HG02852 (cell line): ENCODE data around the gene TBCD.
"Not testable (repeated sequence)": the region's sequence is repeated elsewhere in the genome, so short reads cannot be mapped to it uniquely, and the experiment has no call there.

Experiments
- ATAC-seq: cut with Tn5 transposase; IDR thresholded peaks from one replicate; pipeline ENCODE4 v1.9.1; 2021; ENCODE audit warnings: mild to moderate bottlenecking, moderate library complexity; ENCODE audit not compliant: unreplicated experiment

Gene TBCD

GRCh38 chr17:82964451-82964850 lies 212.6 kb downstream of the TBCD start:
- not testable (repeated sequence) for ATAC-seq

DNA sequence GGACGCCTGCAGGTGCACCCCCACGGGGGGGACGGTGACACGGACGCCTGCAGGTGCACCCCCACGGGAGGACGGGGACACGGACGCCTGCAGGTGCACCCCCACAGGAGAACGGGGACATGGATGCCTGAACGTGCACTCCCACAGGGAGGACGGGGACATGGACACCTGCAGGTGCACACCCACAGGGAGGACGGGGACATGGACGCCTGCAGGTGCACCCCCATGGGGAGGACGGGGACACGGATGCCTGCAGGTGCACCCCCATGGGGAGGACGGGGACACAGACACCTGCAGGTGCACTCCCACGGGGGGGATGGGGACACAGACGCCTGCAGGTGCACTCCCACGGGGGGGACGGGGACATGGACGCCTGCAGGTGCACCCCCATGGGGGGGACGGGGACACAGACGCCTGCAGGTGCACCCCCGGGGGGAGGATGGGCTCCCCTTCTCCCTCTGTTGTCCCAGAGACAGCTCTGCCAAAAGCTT lies 213.0 kb downstream of the TBCD start:
- no peak for ATAC-seq

GRCh38 chr17:82965371-82965770 lies 213.5 kb downstream of the TBCD start:
- ATAC-seq, result no peak

DNA sequence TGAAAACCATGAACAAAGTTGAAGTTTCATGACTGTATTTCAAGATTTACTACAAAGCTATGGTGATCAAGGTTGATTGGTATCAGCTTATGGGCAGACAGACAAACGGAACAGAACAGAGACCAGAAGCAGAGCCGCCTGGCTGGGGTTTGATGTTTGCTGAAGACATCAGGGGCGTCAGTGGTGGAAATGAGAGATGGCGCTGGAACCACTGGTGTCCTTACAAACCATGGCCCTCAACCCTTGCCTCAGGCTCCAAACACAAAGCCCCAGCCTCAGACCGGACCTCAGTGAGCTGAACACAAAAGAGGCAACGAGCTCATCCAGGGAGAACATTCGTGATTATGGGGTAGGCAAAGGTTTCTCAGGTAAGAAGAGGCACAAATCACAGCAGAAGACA lies 214.6 kb downstream of the TBCD start:
- ATAC-seq, result no peak

DNA sequence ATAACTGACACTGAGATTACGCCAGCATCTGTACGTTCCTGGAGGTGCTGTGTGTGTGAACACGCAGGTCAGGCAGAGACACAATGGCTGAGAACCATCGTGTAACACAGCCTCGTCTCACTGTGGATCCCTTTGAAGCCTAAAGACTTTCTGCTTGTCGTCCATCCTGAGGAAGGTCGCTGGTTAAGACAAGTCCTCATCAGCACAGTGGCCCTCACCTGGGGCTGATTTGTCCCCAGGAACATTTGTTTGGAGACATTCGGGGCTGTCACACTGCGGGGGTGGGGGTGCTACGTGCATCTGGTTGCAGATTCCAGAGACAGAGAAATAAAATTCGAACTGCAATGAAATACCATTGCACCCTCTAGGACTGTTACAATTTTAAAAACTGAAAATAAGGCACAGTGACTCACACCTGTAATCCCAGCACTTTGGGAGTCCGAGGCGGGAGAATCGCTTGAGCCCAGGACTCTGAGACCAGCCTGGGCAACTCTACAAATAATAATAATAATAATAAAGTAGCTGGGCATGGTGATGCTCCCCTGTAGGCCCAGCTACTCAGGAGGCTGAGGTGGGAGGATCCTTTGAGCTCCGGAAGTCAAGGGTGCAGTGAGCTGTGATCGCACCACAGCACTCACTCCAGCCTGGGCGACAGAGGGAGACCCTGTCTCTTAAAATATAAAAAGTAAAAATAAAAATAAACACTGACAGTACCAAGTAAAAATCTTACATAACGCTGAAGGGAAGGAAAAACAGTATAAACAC lies 215.6 kb downstream of the TBCD start:
- ATAC-seq, result no peak

- not testable (repeated sequence) for ATAC-seq
Measured at GRCh38 chr17:82968033-82968841, 216.4 kb downstream of the TBCD start.

- no peak for ATAC-seq
Measured at GRCh38 chr17:82970067-82970466, 218.2 kb downstream of the TBCD start.

DNA sequence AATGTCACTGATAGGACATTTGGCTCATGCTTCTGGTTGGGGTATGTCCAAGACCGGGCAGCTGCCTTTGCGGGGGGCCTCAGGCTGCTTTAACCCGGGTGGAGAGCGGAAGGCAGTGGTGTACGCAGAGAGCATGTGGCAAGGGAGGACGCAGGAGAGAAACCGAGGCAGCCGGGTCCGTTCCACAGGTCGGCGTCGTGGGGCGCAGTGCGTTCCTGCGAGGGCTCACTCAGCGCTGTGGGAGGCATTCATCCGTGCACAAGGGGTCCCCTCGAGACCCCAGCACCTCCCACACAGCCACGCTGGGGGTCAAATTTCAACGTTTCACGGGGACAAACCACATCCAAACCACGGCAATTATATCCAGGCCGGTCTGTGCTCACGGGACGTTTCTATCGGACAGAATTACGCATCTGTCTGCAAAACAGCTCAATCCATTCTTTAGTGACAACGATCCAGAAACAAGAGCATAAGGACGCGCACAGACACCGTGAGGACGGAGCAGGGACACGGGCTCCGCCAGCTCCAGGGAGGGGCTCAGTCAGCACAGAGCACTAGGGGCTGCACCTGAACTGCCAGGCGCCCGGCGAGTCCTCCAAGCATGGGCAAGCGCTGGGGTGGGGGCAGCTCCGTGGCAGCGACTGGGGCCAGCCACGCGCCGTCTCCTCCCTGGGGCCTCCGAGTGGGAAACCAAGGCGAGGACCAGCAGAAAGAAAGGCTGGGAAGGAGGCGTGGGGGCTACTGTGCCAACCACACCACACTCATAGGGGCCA lies 219.1 kb downstream of the TBCD start:
- ATAC-seq, result no peak

GRCh38 chr17:82972836-82973372 lies 221.0 kb downstream of the TBCD start:
- no peak for ATAC-seq

- no peak for ATAC-seq
Measured at GRCh38 chr17:82973456-82974135, 221.7 kb downstream of the TBCD start.

DNA sequence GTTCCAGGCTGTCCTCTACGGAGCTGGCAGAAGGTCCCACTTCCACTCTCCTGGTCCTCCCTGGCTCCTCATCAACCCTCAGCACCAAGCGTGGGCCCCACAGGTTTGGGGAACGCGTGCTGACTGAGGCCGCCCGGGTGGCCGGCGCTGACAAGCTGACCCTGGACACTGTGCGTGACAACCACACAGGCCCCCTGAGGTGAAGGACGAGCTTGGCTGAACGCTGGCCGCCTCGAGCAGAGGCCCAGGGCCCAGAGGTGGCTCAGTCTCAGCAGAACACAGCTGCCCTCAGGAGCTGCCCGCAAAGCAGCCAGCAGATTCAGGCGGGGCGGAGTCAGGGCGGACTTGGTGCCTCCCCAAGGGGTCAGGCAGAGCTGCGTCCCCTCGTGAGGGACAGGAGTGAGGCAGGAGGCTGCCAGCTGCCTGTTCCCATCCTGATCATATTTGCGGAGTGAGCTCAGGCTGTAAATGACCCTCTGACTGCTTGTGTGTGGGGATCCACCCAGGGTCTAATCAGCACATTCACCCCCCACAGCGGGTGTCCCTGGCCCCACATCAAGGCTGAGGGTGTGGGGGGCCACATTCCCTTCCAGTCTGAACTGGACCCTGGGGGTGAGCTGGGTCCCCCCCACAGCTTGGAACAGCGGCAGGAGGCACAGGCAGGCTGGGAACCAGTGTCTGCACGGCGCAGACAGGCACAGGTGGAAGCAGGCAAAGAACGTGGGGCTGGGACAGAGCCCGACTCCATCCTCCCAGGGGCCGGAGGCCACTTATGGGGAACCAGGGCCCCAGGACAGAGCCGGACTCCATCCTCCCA lies 222.5 kb downstream of the TBCD start:
- ATAC-seq, result no peak

DNA sequence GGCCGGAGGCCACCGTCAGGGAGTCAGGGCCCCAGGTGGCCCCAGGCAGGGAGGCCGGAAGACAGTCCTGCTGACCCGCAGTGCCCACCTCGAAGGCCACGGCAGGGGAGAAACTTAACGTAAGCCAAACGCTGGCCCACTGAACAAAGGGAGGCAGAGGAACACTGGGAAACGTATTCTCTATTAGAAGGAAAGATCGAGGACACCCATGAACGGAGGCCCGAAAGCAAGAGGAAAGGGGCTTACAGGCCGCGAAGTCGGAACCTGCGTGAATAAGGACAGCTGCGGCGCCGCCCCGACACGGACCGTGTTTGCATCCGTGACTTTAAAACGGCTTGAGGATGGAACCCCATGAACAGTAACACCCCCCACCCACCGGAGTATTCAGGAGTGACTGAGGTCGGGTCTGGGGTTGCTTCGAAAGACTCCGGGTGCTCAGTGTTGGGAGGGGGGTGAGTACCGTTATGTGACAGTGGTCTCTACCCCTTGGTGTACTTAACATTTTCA lies 225.2 kb downstream of the TBCD start:
- no peak for ATAC-seq

DNA sequence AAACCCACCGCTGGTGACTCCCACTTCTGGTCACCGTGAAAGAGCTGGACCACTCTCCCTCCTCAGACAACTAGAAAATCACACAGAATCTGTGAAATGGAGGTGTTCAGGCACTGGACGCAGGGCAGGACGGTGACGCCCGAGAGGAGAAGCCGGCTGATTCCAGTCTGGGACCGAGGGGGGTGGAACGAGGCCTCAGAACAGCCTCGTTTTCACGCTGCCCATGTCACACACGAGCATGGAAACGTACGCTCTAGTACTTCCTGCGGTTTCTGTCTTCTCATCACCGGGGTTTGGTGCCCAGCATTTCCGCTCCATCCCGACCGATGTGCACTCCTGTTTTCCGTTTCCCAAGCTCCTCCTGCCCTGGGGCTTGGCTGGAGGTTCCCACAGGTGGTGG lies 225.7 kb downstream of the TBCD start:
- no peak for ATAC-seq

- ATAC-seq, result no peak
Measured at GRCh38 chr17:82978765-82979349, 227.0 kb downstream of the TBCD start.

DNA sequence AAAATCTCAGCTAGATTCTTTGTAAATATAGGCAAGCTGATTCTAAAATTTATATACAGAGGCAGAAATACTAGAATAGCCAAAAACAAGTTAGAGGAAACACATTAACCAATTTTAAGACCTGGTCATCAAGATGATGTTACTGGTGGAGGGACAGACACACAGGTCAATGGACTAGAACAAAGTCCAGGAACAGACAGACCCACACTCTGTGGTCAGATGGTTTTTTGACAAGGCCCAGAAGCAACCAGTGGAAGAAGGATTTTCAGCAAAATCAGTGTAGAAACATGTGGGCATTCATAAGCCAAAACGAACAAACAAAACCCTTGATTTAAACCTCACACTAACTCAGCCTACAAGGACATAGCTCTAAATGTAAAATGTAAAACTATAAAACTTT lies 227.9 kb downstream of the TBCD start:
- no peak for ATAC-seq

GRCh38 chr17:82980632-82981031 lies 228.8 kb downstream of the TBCD start:
- no peak for ATAC-seq

GRCh38 chr17:82981141-82981730 lies 229.4 kb downstream of the TBCD start:
- ATAC-seq, result no peak

DNA sequence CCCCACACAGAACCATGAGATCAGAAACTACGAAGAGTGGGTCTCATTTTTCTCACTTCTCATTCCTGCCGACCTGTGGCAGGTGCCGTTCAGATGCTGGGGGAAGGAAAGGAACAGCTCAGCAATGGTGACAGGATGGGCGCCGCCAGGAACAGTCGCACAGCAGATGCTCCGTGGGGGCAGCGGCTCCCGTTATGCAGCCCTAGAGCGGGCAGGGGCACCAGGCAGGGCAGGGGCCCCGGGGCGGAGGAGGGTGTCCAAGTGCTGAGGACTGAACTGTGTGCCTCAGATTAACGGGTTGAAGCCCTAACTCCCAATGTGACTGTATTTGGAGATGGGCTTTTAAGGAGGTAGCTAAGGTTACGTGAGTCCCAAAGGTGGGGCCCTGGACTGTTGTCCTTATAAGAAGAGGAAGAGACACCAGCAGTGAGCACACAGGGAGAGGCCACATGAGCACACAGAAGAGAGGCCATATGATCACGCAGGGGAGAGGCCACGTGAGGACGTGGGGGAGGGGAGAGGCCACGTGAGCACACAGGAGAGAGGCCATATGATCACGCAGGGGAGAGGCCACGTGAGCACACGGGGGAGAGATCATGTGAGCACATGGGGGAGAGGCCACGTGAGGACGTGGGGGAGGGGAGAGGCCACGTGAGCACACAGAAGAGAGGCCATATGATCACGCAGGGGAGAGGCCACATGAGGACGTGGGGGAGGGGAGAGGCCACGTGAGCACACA lies 231.8 kb downstream of the TBCD start:
- ATAC-seq, result no peak
